Measurements from ENCODE around the gene NKD2.
"Not testable (repeated sequence)": the region's sequence is repeated elsewhere in the genome, so short reads cannot be mapped to it uniquely, and the experiment has no call there.

NKD2 gene, protein sequence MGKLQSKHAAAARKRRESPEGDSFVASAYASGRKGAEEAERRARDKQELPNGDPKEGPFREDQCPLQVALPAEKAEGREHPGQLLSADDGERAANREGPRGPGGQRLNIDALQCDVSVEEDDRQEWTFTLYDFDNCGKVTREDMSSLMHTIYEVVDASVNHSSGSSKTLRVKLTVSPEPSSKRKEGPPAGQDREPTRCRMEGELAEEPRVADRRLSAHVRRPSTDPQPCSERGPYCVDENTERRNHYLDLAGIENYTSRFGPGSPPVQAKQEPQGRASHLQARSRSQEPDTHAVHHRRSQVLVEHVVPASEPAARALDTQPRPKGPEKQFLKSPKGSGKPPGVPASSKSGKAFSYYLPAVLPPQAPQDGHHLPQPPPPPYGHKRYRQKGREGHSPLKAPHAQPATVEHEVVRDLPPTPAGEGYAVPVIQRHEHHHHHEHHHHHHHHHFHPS

DNA sequence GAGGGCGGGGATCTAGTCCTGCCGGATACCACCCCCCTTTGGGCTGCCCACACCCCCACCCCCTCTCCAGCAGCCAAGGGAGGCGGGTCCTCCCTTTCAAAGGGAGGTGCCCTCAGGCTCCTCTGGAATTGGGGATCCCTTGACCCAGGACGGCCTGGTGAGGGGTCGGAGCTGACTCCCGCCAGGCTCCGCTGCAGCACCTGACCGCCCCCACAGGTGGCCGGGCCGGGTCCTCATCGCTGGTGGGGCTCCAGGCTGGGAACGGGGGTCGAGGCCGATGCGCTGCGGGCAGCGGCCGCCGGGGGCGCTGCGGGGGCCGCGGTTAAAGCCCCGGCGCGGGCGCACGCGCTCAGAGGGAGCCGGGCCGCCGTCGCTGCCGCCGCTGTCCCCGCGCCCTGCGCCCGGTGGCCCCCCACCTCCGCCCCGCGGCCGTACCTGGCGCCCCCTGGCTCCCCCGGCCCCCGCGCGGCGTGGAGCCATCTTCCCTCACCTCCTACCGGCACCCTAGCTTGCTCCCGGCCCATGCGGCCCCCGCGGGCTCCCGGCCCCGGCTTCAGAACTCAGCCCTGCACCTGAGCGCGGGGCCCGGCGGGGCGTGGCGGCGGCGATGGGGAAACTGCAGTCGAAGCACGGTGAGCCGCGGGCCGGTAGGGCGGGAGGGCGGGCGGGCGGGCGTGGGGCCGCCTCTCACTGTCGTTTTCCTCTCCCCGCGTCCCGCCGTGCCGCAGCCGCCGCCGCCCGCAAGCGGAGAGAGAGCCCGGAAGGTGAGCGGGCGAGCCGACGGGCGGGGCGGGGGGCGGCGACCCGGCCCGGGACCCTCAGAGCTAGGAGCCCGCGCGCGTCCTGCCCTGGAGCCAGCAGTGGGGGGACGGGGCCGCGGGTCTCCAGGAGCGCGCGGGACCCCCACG is at the start of gene NKD2:
TSS of gene NKD2 (plus strand) at position 352 of the 908 bp plus-strand sequence. CDS start at position 608, 256 bp downstream.
- DNase-seq, result peak in 5 of 6 experiments; percentile 12 to 57 (median 41)

- no peak for DNase-seq
Measured at GRCh38 chr5:959581-960531, 48.7 kb upstream of the NKD2 start.

DNA sequence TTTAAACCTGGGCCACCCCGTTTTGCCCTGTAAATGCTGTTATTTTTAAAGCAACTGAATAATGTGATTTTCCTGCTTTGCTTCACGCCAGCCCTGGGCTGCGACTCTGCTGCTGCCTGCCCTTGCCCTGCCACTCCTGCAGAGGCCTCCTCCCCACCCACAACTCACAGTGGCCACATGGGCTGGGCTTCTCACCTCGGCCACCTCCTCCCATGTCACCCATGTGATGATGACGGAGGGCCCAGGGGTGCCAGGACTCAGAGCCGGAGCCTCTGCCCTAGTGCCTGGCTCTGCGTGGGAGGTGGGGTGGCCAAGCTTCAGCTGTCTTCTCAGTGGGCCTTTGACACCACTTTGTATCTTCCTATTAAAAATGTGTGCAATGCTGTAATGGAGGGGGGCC is 48.1 kb upstream of the NKD2 start:
- no peak for DNase-seq

DNA sequence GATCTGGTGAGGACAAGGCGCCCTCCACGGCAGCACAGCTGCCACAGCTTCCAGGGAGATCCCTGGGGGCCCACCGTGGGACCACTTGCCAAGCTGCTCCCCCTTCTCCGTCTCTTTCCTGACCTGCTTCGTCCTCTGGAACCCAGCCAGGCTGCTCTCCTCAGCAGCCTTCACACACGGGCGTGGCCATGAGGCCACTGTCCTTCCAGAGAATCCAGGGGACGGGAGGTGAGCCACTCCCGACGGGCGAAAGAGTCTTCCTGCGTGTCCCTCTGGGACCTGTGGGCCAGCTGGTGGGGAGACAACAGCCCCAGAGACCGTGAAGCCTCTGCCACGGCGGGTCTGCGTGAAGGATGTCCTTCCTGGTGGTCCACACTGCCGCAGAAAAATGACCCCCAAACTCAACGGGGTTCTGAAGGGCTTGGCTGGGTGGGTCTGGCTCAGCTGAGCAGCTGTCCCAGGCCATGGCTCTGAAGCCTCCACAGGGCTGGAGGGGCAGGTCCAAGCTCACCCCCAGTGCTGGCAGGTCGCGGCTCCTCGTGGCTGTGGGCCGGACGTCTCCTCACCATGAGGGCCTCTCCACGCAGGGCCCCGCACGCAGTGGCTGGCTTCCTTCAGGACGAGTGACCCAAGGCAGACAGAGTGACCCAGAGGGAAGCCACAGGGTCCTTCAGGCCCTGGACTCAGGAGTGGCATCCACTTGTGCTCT is 47.4 kb upstream of the NKD2 start:
- no peak for DNase-seq

DNA sequence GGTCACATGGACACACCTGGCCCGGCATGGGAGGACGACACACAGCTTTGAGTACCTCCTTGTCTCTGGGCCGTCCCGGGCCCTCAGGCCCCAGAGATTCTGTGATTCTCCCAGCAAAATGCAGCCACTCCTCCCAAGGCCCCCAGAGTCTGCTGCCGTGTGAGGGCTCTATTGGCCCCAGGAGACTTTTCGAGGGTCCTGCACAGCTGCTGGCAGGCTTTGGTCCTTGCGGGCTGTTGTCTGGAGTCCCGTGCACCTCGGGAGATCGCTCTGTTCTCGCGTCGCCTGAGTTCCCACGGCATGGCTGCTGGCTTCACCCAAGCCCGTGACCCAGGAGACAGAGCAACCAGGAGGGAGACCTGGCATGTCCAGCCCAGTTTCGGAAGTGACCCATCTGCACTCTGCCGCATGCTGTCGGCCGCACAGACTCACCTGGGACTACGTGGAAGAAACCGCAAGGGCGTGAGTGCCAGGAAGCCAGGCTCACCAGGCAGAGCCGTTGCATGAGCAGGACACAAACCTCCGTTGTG is 46.8 kb upstream of the NKD2 start:
- no peak for DNase-seq

GRCh38 chr5:962386-962785 is 46.2 kb upstream of the NKD2 start:
- no peak for DNase-seq

DNA sequence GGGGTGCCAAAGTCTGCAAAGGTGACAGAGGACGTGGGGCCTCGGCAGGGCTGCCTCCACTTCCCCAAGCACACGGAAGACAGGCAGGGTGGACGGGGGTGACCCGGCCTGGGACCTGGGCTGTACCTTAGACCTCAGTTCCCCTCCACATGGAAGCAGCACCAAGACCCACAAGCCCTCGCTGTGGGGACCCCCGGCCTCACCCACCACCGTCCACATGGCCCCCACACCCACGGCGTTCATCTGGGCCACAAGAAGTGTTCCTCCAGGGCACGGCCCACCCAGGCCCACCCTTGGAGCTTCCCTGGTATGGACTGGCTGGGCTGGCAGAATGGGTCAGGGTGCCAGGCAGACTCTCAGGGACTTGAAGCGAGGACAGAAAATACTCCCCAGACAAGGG is 45.8 kb upstream of the NKD2 start:
- no peak for DNase-seq

DNA sequence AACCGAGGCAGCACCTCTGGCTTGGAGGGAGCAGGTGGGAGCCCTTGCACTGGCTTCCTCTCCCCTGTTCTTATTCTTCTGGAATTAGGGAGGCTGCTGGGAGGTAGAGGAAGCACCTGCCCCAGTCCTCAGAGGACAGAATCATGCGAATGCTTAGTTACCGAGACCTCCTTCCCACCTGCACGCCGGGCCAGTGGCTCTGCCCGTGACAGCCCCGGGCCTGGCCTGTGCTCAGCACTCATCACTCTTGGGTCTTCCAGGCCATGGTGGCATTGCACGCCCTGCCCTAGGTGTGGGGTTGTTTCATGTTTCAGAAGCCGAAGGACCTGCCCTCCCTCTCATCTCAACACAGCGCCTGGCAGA is 45.3 kb upstream of the NKD2 start:
- no peak for DNase-seq

- peak; percentile 8 to 71 (median 44) for DNase-seq
Measured at GRCh38 chr5:963673-964531, 44.7 kb upstream of the NKD2 start.

DNA sequence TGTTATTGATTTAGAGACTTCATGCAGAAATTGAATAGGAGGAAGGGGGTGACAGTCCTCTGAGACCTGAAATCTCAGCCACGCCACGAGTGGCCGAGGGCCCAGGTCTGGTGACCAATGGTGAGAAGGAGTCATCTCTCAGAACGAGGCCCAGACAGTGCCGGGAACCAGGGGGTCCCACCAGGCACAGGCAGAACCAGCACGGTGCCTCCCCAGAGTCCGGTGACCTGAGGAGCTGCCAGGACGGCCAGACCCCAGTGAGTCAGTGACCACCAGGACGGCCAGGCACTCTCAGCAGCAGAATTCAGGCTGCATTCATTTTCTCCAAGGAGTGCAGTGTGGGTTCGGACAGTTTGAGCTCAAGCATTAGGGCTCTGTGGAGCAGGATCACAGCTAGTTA is 43.8 kb upstream of the NKD2 start:
- no peak for DNase-seq

DNA sequence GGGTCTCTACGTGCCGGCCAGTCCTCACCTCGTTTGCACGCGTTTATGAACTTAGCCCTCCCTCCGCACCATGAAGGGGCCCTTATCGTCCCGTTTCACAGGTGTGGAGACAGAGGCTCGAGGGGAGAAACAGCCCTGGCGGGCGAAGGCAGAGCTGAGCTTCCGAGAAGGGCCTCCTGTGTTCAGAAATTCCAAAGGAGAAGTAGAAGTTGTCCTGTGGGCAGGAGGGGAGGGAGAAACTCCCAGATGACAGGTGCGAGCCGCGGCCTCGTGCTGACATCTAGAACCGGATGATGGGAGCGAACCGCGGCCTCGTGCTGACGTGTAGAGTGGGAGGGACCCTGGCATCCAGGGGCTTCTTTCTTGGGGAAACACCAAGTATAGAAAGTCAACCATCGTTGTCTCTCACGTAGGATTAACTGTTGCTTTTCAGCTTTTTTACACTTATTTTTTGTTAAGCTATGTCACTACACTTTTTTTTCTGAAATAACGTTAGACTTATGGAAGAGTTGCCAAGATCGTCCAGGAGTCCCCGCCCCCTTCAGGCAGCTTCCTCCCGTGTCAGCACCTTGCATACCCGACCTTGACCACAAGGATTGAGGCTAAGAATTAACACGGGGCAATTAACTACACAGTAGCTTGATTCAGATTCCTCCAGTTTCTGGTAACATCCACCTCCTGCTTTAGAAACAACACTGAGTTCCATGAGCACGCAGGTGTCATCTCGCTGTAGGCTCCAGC is 42.8 kb upstream of the NKD2 start:
- DNase-seq, result no peak

GRCh38 chr5:966345-966710 is 42.3 kb upstream of the NKD2 start:
- no peak for DNase-seq

DNA sequence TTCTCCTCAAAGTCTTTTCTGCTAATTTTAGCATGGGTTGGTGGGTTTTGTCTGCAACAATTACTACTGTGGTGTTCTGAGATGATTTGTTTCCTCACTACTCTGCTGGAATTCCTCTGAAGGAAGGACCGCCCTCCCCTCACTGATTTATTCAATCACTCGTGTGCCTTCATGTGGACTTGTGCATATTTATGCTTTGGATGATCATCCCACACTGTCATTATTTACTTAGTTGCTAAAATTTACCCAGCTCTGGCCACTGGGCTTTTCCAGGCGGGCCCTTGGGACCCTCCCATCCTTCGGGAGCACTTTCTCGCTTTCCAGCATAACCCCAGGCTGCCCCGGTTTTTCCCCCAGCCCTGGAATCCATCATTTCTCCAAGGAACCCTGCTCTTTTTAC is 41.7 kb upstream of the NKD2 start:
- DNase-seq, result no peak

DNA sequence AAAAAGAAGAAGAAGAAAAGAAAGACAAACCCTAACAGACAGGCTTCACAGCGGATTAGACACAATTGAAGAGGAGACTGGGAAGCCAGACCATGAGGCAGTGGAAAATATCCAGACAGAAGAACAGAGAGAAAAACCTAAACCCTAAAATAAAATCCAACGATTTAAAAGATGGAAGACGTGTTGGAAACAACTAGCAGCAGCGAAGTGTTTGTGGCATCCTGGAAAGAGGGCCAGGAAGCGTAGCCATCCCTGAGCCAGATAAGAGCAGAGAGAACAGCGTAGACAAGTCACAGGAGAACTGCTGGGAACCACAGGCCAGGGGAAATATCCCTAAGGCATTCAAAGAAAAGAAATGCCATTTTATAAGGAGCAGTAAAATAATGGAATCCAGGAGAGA is 39.7 kb upstream of the NKD2 start:
- DNase-seq, result no peak

DNA sequence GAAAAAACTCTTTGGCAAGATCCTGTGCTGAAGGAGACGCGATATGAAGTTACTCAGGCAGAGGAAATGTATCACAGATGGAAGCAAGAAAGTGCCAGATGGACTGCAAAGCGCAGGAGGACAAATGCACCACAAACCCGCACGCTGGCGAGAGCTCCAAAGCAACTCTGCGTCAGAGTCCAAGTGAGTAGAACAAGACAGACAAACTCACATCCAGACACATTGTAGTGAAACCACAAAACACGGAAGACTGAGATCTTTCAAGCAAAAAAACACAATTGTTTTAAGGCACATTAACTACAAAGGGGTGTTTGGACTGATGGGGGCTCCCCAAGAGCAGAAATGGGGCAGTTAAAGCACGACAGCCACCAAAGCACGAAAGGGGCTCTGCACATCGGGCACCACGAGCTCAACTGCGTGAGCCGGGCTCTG is 39.2 kb upstream of the NKD2 start:
- DNase-seq, result peak in 1 of 6 experiments; percentile 12

DNA sequence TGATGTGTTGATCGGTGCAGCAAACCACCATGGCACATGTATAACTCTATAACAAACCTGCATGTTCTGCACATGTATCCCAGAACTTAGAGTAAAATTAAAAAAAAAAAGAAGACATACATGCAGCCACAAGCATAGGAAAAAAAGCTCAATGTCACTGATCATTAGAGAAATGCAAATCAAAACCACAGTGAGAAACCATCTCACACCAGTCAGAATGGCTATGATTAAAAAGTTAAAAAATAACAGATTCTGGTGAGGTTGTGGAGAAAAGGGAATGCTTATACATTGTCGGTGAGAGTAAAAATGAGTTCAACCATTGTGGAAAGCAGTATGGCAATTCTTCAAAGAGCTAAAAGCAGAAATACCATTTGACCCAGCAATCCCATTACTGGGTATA is 36.0 kb upstream of the NKD2 start:
- not testable (repeated sequence) for DNase-seq

DNA sequence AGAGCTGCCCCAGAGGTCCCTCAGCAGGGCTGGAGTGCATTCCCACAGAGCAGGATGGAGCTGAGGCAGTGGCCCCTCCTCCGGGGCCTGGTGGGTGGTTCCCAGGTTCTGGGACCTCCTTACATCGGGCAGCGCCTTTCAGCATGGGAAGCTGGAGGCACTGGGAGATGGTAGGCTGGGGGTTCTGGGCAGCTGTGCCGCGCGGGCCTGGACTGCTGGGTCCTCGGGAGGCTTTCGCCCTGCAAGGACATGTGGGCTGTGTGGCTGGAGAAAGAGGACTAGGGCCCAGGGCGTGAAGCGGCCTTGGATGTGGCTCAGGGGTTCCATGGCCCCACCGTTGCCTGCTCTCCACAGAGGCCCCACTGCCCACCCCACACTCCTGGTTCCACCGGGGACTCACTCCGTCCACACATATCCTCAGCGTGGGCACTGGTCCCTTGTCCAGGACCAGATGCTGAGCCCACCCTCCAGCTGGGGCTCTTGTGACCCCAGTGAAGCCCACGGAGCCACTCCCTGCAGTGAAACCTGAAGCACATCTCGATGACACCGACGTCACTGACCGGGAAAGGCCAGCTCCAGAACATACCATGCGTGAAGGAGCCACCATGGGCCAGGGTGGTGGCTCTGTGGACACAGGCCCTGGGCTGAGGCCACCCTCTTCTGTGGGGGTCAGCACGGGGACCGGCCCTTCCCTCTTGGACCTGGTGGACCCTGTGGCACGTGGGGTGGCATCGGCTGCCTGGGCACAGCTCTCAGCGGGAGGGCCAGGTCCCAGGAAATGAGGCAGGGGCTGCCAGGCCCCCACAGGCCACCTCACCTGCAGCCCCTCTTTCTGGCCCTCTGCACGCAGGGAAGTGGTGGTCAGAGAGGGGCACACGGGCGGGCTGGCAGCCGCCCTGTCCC is 31.5 kb upstream of the NKD2 start:
- DNase-seq, result no peak

DNA sequence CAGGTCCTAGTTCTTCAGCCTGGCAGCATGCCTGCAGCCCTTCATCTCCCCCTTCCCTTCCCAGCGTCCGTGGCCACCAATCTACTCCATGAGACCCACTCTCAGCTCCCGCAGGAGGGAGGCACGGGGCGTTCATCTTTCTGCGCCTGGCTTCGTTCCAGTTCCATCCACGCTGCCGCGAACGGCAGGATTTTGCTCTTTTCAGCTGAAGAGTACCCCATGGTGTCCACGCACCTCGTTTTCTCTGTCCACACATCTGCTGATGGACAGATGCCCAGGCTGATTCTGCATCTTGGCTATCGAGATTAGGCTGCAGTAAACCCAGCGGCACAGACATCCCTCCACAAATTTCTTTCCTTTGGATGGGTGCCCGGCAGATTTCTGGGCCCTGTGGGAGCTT is 30.5 kb upstream of the NKD2 start:
- no peak for DNase-seq

DNA sequence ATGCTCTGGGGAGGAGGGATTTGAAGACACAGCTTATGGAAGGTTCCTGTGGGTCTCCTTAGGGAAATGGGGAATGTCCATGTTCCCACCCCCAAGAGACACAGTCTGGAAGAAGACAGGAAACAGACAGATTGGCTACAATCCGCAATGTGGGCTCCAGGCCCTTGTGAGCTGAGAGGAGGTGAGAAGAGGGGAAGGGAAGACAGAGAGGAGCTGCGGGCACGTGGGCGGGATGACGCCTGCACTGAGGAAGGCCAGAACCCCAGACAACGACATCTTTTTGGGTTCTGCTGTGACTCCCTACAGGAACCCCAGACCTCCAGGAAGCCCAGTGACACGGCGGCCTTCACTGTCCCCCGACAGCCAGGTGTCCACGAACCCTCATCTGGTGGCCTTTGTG is 29.9 kb upstream of the NKD2 start:
- no peak for DNase-seq
